DMS53 (cell line): ENCODE measurements around the gene CAPN3.
"Not testable (repeated sequence)": the region's sequence is repeated elsewhere in the genome, so short reads cannot be mapped to it uniquely, and the experiment has no call there.

Experiments used
- DNase-seq: peaks from one replicate; lab custom pipeline; 2025; lab: John Stamatoyannopoulos, UW

The CAPN3 gene

DNA sequence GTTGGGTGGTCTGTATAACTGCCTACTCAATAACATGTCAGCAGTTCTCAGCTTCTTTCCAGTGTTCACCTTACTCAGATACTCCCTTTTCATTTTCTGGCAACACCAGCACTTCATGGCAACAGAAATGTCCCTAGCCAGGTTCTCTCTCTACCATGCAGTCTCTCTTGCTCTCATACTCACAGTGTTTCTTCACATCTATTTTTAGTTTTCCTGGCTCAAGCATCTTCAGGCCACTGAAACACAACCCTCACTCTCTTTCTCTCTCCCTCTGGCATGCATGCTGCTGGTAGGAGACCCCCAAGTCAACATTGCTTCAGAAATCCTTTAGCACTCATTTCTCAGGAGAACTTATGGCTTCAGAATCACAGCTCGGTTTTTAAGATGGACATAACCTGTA is at the start of gene CAPN3:
Gene CAPN3 (plus strand): TSS at position 253 of the 400 bp plus-strand sequence. CDS start 305 bp downstream, outside the sequence.
- DNase-seq = no peak

DNA sequence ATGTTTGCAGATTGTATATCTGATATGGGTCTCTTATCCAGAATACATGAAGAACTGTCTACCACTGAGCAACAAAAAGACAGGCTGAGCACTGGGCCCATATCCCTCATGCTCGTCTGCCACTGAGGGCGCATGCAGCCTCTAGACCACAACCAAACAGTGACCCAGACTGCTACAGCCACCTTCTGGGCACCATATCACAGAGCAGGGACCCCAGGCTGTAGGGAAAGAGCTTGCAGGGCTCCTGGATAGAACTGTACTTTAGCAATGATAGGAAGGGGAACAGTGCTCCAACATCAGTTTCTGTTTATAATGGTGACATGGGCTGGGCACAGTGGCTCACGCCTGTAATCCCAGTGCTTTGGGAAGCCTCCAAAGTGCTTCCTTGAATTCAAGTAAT is 45.8 kb upstream of the CAPN3 start:
- no peak for DNase-seq

DNA sequence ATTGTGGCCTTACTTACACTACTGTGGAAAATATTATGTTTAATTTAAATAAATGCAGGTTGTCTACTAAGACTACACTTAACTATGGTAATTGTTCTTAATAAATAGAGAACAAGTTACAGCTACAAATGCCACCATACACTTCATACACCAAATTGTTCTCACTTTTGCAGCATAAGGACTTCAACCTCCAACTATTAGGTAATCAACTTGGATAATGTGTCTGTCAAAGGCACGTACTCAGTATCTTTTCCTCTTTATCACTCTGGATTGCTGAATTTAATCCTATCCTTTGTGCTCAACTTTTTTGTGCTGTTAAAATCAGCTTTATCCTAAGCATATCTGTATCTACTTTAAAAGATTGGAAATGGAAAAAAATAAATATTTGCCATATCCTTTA is 44.5 kb upstream of the CAPN3 start:
- DNase-seq = no peak

DNA sequence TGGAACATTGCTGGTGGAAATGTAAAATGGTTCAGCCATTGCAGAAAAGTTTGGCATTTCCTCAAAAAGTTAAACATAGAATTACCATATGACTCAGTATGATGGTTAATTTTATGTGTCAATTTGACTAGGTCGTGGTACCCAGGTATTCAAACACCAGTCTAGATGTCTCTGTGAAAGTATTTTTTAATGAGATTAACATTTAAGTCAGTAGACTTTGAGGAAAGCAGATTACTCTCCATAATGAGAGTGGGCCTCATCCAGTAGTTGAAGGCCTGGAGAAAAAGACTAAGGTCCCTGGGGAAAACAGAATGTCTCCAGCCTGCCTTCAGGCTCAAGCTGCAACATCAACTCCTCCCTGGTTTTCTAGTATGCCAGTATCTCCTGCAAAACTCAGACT is 43.8 kb upstream of the CAPN3 start:
- no peak for DNase-seq

DNA sequence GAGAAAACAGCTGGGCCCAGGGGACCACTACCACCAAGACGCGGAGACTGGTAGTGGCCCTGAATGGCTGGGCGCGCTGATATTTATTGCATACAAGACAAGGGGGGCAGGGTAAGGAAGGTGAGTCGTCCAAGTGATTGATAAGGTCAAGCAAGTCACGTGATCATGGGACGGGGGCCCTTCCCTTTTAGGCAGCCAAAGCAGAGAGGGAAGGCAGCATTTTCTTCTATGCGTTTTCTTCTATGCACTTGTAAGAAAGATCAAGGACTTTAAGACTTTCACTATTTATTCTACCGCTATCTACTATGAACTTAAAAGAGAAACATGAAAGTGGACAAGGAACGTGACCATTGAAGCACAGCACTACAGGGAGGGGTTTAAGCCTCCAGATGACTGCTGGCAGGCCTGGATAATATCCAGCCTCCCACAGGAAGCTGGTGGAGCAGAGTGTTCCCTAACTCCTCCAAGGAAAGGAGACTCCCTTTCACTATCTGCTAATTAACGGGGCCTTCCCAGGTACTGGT is 43.0 kb upstream of the CAPN3 start:
- not testable (repeated sequence) for DNase-seq

DNA sequence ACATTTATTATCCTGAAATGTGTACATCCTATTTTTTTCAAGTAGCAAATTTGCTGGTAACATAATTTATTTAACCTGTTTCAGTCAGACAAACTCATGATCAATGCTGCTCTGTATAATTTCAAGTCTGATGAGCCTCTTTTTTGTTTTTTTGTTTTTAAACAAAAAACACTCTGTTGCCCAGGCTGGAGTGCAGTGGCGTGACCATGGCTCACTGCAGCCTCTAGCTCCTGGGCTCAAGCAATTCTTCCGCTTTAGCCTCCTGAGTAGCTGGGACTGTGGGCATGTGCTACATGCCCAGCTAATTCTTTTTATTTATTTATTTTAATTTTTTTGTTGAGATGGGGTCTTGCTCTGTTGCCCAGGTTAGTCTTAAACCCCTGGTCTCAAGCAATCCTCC is 40.1 kb upstream of the CAPN3 start:
- no peak for DNase-seq

DNA sequence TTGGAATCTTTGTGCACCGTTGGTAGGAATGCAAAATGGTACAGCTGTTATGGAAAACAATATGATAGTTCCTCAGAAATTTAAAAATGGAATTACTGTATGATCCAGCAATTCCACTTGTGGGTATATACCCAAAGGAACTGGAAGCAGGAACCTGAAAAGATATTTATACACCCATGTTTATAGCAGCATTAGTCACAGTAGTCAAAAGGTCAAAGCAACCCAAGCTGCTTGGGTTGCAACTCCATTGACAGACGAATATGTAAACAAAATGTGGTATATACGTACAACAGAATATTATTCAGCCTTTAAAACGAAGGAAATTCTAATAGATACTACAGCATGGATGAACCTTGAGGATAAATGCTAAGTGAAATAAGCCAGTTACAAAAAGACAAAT is 35.0 kb upstream of the CAPN3 start:
- DNase-seq = no peak

DNA sequence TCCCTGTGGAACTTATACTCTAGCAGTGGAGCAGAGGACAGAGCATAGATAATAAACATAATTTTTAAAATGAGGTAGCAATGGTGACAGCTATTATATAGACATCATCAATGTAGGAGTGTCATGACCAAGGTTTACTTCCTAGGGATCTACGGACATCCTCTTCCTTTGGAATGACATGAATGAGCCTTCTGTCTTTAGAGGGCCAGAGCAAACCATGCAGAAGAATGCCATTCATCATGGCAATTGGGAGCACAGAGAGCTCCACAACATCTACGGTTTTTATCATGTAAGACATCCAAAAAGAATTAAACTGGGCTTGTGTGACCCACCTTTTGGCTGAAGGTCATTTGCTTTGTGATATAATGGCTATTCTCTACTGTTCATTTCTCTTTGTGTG is 30.1 kb upstream of the CAPN3 start:
- no peak for DNase-seq

DNA sequence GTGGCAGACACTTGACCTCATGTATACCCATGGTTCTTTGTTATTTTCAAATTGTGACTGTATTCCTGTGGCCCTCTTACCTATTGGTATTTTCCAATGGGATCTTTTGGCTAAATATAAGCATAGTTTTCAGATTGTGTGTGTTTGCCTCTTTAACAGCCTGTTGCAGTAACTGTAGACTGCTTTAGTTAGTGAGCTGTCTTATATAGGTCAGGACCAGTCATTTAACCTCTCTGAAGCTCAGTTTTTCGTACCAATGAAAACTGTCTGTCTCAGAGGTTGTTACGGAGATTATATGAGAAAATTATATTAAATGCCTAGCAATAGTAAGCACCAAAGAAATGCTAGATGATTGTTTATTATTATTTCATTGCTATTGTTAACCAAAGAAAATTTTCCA is 29.3 kb upstream of the CAPN3 start:
- no peak for DNase-seq

DNA sequence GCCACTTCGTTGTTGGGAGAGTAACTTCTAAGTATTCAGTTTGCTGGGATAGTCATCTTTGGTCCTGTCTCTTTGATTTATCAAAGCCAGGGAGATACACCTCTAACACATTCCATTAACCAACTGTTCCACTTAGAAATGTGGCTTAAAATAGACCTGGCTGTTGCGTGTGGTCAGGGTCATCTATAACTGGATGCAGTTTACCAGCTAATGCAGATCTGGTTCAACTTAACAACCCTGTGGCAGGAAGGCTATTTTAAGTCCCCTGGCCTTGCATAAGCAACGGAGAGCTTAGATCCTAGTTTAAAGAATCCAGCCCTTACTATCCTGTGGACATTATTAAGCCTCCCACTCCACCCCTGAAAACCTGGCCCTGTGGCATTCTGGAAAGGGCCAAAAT is 28.1 kb upstream of the CAPN3 start:
- DNase-seq = no peak

DNA sequence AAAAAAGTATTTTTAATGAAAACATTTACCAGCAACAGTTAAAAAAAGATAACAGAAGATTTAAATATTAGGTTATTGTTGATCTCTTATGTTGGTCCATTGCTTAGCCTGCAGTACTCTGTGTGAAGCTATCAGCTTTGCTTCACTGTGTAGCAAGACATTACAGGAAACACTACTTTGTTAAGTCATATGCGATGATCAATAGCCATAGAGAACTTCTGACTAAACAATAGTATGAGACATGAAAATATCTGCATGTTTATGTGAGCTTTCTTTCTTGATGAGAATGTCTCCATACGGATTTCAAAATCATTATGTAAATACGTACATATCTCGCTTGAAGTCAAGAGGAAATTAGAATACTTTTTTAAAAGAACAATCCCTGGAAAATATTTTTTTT is 27.0 kb upstream of the CAPN3 start:
- DNase-seq = no peak

DNA sequence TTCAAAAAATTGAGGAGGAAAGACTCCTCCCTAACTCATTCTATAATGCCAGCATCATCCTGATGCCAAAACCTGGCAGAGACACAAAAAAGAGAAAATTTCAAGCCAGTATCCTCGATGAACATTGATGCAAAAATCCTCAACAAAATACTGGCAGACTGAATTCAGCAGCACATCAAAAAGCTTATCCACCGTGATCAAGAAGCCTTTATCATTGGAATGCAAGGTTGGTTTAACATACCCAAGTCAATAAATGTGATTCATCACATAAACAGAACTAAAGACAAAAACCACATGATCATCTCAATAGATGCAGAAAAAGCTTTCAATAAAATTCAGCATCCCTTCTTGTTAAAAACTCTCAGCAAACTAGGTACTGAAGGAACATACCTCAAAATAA is 24.2 kb upstream of the CAPN3 start:
- DNase-seq = no peak

DNA sequence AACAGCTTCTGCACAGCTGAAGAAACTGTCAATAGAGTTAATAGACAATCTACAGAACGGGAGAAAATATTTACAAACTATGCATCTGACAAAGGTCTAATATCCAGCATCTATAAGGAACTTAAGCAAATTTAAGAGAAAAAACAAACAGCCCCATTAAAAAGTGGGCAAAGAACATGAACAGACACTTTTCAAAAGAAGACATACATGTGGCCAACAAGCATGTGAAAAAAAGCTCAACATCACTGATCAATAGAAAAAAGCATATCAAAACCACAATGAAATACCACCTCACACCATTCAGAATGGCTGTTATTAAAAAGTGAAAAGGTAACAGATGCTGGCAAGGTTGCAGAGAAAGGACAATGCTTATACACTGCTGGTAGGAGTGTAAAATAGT is 22.7 kb upstream of the CAPN3 start:
- not testable (repeated sequence) for DNase-seq

DNA sequence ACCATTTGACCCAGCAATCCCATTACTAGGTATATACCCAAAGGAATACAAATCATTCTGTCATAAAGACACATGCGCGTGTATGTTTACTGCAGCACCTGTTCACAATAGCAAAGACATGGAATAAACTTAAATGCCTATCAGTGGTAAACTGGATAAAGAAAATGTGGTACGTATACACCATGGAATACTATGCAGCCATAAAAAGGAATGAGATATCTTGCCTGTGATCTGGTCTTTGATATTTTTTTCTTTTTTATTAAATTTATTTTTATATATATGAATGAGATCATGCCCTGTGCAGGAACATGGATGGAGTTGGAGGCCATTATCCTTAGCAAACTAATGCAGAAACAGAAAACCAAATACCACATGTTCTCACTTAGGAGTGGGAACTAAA is 22.2 kb upstream of the CAPN3 start:
- not testable (repeated sequence) for DNase-seq

DNA sequence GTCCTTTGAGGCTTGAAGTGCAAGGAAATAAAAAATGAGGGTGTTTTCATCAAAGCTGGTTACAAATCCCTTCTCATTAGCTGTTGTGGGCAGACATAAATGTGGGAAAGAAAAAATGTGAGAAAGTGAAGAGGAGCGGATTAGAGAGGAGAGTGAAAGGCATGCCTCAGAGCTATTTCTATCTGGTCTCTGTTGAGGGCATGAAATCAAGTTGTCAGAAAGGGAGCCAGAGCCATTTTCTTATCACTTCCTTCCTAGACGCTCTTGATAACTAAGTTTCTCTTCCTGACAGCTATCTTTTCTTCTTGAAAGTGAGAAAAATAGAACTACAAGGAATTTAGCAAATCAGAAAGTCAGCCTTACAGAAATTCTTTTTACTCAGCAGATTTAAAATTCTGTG is 20.8 kb upstream of the CAPN3 start:
- DNase-seq = no peak

DNA sequence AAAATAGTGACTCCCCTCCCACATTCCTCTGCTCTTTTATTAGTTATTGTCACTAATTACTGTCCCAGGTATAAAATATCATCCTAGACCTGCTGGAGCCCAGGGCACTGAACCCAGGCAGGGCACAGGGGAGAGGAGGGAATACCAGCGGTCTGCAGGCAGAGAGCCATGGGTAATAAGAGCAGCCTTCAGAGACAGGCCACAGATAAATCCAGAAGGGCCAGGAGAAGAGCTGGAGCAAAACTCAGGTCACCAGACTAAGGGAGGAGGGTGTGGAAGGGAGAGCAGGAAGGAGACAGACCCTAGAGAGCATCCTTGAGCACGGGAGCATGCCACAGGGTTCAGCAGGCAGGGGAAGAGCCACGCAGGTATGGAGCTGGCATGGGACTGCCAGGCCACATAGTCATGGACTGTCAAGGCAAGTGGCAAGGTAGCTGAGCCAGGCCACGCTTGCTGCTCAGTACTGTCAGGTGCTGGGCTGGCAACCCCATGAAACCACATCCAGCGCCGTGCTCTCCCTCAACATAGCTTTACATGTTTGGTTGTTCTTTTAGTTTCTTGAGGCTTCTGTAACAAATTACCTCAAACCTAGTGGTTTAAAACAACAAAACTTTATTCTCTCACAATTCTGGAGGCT is 15.6 kb upstream of the CAPN3 start:
- no peak for DNase-seq

DNA sequence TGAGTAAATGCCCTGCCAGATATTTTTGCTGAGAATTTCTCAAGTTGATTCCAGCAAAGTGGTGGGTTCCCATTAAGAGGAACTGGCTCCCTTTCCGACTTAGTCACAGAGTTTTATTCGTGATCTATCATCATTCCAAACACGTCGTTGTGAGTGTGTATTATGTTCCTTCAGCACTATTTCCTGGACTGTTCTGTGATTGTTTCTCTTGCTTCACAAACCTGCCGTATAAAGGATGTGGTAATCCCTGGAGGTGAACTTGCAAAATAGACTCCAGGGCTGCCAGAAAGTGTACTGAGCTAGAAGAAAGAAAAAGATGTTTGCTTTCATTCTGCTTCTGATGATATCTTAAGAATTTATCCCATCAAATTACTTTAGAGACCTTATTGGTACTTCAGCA is 14.5 kb upstream of the CAPN3 start:
- DNase-seq = no peak

DNA sequence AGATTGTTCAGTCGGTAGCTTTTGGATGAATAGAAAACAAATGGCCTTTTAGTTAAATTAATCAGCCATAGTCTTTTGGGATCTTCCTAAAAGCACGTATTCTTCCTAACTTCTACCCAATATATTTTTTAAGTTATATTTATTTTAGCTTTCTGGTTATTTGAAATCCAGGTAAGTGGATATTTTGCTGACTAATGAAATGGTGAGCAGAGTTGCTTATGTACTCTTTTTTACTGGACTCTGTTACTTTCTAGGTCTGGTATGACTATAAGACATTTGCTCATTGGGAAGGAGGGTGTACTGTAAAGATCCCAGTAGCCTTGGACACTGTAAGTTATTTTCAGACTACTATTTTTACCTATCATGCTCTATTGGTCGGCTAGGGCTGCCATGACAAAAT is 13.8 kb upstream of the CAPN3 start:
- no peak for DNase-seq

DNA sequence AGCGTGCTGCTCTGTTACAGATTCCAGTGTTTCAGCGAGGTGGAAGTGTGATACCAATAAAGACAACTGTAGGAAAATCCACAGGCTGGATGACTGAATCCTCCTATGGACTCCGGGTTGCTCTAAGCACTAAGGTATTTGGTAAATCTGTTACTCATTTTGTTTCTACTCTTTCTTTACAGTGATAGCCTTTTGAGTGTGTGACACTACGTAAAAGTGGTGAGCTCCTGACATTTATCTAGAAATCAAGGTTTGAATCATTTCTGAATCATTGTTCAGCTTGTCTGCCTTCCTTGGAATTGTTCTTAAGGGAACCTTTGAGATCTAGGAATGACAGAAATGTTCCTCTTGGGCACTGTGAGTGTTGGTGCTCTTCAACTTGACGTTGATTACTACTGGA is 11.2 kb upstream of the CAPN3 start:
- no peak for DNase-seq

DNA sequence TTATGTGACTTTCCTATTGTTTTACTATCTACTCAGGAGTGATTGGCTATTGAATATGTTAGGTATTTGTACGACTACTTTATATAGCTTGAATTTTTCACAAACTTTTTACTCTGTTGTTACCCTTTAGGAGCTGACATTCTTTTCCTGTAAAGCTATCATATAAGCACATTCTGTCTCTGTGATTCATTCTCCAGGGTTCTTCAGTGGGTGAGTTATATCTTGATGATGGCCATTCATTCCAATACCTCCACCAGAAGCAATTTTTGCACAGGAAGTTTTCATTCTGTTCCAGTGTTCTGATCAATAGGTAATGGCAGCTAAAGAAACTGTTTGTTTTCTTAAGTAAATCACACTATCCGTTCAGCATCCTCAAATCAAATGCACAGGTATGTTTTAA is 10.1 kb upstream of the CAPN3 start:
- no peak for DNase-seq

DNA sequence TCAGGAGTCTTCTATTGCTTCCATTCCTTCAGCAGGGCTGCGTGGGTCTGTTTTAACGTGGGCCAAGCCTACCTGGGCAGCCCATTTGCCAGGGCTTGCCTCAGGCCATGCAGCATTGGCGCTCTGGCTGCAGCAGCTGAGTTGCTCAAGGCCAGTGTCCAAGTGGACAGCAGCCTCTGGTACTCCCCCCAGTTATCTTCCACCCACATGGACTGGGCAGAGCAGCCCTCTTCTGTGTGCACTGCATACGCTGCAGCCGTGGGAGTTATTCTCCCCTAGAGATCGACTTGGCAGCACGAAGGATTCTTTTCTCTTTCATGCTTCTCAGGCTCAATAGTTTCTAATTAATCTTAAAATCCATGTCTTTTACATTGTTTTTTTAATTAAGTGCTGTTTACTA is 6.9 kb upstream of the CAPN3 start:
- DNase-seq = no peak

DNA sequence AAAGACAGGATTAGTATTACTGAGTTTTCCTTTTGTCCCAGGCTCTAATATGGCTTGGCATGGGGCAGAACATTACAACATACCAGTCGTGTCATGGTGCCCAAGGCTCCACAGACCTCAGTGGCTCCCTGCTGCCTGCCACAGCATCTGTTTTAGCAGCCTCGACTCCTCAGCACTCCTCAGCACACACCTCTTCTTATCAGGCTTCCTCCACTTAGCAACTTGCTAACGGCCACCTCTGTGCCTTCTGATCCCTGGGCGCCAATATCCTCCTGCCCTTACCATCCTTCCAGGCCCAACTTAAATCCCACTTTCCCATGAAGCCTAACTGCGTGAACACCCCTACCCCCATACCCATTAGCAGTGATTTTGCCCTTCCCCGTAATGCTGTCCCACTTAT is 6.2 kb upstream of the CAPN3 start:
- DNase-seq = no peak

DNA sequence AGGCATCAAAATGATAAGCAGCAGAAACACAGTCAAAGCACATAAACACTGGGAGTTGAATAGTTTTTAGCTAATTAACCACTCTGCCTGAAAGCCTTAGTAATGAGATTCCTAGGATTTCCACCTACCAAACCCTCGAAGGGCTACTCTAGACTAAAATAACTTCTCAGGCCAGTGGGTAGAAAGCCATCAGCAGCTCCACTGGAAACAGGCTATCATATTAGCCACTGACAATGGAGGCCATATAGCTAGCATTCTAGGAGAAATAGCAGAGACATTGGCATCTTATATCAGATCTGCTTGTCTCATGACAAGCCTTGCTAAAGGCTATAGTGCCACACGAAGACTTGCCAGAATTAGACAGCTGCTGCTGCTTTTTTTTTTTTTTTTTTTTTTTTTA is 4.5 kb upstream of the CAPN3 start:
- DNase-seq = no peak

DNA sequence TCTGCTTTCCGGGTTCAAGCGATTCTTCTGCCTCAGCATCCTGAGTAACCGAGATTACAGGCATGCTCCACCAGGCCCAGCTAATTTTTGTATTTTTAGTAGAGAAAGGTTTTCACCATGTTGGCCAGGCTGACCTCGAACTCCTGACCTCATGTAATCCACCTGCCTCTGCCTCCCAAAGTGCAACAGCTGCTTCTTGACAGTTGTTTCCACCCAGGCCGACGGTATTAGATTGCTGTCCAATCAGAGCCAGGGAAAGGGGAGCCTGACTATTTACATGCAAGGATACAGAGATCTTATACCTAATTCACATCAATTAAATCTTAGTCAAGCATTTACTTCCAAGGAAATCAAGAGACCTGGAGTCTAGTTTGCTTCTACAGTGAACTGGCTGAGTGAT is 4.0 kb upstream of the CAPN3 start:
- DNase-seq = no peak

DNA sequence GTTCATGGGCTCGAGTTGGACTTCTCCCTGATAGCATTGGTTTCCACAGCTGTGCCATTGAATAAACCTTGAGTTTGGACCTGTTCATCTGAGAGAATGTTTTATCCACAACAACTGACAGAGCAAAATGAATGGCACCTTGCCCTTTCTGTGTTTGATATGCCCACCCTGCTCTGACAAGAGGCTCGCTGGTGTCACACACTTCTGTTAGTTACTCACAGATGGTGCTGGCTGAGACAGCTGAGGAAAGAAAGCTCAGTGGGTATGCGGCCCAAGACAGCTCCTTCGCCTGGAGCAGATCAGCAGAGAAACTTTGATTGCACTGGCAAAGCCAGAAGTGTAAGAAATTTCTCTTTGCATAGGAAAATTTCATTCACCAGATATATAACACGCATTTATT is 2.5 kb upstream of the CAPN3 start:
- DNase-seq = no peak
